ENCODE results near the gene PPP1R26.

The PPP1R26 gene

DNA sequence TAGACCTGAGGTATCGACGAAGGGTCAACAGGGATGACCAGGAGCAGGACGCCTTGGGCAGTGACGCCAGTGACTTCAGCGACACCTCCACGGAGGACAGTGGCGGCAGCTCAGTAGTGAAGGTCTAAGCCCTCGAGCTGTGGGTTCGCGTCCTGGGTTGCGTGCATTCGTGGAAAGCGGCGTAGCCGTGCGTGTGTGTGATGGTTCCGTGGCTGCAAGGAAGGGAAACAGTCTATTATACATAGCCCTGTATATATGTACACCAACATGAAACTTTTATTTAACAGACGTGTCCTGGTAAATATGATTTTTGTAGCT is 8.4 kb downstream of the PPP1R26 start:
- in situ Hi-C loops (cut with HindIII; ENCODE audit: low sequenced_read_pairs) = no loop called here

DNA sequence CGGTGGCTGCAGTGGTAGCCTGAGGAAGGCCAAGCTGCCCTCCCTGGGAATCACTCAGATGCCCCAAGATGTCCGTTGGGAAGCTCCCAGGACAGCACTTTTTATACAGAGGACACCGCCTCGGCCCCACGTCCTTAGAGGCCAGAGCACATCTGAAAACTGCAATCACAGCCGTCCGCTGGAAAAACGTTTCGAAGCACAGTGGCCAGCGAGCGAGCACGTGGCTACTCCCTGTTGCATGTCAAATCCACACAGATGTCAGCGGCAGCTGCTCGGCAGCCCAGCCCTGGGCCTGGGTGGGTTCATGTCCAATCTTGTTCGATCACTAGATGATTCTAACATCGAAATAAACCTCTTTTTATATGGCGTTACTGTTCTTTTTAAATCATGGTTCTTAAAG is 8.9 kb downstream of the PPP1R26 start:
- in situ Hi-C loops (cut with HindIII; ENCODE audit: low sequenced_read_pairs) = no loop called here

DNA sequence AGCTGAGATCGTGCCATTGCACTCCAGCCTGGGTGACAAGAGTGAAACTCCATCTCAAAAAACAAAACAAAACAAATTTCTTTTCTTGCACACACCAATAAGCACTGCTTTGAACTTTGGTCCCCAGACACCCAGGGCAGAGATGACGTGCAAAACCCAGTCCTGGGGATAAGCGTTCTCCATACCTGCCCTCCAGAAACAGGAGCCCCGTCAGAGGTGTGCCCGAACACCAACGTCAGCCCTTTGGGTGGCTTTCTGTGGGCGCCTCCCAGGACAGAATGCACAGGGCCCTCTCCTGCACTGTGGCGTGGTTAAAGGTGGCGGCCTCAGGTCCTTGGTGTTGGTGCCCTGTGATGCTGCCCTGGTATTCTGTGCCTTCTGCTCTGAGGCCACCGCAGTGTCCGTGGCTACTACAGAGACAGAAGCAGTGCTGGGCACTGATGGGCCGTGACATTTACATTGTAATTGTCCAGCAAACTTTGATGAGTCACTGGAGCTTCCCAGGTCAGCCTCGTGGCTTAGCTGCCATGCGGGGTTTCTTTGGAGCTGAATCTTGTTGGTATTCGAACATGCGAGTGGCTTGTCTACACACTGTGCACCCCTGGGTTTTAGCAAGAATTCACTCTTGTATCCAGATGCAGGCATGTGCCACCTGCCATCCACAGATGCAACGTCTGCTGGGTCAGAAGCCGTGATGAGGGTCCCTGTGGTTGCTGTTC is 9.8 kb downstream of the PPP1R26 start:
- in situ Hi-C loops (cut with HindIII; ENCODE audit: low sequenced_read_pairs) = no loop called here

DNA sequence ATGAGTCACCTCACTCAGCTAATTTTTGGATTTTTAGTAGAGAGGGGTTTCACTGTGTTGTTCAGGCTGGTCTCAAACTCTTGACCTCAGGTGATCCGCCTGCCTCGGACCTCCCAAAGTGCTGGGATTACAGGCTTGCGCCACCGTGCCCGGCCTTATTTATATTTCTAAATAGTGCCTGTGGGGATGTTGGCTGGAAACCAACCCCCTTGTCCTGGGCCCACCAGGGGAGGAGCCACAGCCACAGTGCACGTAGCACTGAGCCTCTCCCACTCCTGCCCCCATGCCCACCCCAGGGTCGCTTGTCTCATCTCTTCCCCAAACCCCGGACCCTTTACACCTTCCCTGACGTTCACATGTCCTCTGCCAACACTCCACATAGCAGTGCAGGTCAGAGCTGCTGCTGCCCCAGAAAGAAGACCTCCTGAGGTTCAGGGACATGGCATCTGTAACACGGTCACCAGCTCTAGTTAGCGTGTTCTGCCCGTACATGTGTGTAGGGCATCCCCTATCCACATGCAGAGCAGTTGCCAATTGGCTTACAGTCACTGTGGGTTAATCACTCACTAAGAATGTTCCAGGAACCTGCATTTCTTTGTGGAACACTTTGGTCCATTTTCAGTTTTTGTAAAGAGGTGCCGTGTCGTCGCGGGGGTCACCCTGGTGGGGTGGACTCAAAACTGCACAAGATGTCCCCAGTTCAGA is 10.7 kb downstream of the PPP1R26 start:
- in situ Hi-C loops (cut with HindIII; ENCODE audit: low sequenced_read_pairs) = no loop called here

DNA sequence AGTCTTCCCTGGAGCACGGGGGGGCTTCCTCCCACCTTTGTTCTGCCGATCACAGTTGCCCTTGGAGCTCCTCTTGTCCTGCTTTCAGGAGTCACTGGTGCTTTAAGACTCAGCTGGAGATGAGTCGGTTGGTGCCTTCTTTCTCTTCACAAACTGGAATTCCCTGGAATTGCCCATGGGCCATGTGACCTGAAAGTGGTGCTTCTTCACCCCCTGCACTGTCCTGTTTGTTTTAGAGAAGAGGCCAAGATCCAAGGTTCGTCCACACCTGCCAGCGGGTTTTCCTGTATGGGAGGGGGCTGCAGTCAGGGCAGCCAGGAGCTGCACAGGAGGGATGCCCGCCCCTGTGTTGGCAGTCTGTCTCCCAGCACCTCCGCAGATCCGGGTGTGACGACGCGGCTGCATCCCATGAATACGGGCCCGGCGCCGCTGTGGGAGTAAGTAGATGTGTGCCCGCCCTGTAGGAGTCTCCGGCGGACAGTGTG is 11.4 kb downstream of the PPP1R26 start:
- in situ Hi-C loops (cut with HindIII; ENCODE audit: low sequenced_read_pairs) = no loop called here

DNA sequence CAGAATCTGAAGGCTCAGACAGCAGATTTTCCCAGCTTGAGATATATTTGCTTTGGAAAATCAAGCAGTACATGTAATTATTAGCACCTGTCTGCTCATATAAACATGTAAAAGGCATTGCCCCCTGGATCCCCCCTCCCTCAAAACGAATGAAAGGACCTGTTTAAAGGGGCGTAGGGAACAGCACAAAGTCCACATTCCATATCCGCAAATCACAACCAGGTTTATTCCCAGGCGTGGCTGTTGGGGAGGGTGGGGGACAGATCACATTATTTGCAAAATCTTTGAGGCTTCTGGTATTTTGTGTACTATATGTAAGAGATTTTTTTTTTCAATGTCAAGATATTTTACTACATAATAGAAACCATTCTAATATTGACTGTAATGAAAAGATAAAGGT is 12.2 kb downstream of the PPP1R26 start:
- in situ Hi-C loops (cut with HindIII; ENCODE audit: low sequenced_read_pairs) = no loop called here

DNA sequence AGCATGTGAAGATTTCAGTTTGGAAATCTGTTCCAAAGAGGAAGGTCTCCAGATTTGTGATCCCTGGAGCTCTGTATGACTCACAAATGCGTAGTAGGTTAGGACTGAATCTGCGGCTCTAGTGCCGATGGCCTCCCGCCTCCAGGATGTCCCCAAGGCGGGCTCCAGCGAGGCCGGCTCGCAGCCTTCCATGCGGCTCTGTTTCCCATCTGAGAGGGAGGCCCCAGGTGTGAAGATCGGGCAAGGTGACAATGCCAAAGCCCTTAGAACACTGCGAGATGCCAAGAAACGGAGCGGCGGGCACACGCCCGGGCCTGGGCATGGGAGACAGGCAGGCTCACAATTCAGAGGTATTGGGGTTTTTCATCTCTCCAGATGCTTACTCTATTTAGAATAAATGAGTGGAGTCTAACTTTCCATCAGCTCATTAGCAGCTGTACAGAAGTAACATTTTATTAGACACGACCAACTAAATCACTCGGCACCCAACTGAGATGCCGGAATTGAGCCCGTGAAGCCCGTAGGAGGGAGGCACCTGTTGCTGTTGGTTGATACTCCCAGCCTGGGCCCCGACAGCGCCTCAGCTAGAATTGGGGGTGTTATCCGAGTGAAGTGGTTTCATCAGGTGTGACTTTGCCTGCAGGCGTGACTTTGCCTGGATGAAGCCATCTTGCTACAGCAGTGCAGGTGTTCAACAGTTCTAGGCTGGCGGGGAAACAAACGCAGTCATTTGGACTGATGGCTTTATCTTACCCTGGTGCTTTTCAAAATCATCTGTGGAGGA is 13.5 kb downstream of the PPP1R26 start:
- in situ Hi-C loops (cut with HindIII; ENCODE audit: low sequenced_read_pairs) = no loop called here

DNA sequence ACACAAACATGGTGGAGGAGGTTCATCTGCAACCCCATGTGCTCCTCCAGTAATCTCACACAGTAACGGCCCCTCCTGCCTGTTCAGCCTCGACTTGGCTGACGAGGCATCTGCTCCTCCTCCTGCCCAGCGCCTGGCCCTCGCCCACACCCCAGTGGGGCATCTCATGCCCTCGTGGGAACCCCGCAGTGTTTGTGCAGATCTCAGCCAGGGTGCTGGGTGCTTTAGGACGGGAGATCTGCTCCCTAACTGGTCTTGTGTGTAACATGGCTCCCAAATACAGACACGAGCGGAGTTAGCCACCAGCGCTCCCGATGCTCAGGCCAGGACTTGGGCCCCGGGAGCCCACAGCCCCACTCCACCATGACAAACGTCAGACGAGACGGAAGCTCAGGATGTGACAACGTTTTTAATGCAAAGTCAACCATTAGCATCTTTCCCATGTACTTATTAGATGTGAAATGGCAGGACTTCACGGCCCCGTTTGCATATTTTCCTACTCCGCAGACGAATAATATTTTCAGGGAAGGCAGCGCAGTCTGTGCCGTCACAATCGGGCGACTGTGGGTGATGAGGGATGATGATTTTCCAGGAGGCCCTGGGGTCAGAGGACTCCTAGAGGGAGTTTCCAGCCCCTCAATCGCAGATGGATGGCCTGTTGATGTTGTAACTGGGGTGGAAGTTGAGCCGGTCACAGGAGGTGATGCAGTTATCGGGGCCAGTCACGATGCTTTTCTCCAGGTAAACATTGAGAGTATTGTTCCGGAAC is 15.4 kb downstream of the PPP1R26 start:
- in situ Hi-C loops (cut with HindIII; ENCODE audit: low sequenced_read_pairs) = no loop called here

DNA sequence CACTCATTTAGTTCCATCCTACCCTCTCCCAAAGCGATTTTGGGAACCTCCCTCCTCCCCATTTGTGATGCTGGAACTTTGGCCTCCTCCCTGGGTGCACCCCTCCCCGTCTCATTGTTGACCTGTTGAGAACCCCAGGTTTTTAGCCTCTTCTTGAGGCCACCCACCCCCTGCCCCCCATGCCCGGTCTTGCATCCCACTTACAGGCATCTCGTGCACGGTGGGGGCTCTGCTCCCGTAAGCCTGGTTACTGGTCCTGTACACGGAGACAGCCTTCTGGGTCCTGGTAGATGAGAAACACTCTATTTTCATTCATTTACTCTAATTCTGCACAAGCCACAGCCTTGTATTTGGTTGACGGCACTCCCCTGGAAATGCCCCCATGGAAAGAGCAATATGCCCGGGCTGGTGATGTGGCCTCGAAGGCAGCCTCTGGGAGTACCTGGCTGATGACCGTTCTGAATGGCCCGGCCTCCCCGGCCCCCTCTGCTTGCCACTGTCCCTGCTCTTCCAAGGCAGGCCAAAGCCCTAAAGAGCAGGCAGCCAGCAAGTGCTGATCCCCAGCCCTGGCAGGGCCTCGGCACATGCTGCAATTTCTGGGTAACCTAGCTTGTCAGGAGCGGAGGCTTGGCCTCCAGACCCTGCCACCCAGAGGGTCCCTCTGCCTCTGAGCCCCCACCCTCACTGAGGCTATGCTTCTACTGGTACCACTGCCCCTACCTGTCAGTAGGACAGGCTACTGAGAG is 19.0 kb downstream of the PPP1R26 start:
- in situ Hi-C loops (cut with HindIII; ENCODE audit: low sequenced_read_pairs) = no loop called here

DNA sequence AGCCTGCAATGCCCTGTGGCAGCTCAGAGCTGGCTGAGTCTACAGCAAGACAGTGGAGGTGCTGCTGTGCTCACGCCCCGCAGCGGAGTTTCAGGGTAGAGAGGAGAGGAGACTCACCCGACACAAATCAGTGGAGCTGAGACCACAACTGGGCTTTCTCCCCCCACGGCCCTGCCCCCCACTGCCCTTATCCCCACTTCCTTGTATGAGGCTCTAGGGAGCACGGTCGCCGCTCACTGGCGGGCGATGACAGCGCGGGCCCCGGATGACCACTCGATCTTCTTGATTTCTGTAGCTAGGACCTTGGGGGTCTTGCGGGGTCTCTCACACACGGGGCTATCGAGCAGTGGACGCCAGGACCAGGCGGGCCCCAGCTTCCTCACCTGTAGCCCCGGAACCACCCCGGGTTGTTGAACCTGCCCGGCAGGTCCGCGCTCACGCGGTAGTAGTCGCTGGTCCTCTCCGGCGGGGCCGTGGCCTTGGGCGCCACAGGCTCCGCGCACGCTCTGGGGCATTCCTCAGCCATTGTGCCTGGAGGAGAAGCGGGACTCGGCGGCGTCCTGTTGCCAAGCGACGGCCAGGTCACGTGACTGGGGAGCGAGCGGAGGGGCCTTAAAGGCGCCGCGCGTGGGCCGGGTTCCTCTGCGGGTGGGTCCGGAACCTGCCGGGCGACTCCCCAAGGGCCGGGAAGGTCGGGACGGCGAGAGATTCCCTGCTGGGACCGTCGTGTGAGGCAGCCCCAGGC is 19.9 kb downstream of the PPP1R26 start:
- in situ Hi-C loops (cut with HindIII; ENCODE audit: low sequenced_read_pairs) = no loop called here

DNA sequence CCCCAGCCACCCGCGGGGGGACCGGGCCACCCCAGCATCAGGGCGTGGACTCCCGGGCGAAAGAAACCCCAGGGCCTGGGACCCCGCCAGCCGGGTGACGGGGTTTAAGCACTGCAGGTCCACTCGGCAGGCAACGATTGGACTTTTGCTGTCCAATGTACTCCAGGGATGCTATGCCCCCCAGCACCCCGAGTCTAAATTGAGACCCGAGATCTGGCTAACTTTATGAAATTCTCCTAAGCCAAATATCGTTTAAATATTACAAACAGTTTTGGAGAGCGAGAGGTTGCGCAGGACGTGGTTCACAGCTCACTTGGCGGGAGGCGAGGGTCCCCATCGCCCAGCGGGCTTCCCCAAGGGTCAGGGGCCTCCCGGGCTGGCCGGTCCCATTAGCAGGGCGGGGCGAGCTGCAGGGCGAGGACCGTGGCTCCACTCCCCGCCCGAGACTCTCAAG is 20.5 kb downstream of the PPP1R26 start:
- in situ Hi-C loops (cut with HindIII; ENCODE audit: low sequenced_read_pairs) = no loop called here

DNA sequence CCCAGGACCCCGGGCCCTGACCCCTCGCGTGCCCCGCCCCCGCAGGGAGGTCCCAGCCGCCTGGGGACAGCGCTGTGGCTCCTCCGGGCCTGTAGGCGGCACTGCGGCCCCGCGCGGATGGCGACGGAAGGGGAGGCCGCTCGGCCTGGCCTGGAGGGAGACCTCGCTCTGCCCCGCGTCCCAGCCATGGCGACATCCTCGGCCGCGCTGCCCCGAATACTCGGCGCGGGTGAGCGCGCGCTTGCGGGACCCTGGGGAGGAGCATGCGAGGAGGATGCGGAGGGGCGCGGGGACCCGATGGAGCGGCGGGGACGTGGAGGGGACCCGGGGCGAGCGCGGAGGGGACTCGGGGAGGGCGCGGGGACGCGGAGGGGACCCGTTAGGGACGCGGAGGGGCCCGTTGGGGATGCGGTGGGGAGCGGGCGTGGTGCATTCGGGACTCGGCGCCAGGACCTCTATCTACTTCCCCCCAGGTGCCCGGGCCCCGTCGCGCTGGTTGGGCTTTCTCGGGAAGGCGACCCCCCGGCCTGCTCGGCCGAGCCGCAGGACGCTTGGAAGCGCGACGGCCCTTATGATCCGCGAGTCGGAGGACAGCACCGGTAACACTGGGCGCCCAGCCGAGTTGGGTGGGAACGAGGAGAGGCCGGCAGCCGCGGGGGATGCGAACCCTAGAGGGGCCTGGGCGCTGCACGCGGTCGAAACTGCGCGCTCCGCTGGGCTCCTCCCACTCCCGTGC is 21.1 kb downstream of the PPP1R26 start, which contains the start of gene MRPS2:
Gene MRPS2 (plus strand): TSS at position 158 of the 736 bp plus-strand sequence. CDS start 29 bp downstream, at position 187.
- in situ Hi-C loops (cut with HindIII; ENCODE audit: low sequenced_read_pairs) = no loop called here

DNA sequence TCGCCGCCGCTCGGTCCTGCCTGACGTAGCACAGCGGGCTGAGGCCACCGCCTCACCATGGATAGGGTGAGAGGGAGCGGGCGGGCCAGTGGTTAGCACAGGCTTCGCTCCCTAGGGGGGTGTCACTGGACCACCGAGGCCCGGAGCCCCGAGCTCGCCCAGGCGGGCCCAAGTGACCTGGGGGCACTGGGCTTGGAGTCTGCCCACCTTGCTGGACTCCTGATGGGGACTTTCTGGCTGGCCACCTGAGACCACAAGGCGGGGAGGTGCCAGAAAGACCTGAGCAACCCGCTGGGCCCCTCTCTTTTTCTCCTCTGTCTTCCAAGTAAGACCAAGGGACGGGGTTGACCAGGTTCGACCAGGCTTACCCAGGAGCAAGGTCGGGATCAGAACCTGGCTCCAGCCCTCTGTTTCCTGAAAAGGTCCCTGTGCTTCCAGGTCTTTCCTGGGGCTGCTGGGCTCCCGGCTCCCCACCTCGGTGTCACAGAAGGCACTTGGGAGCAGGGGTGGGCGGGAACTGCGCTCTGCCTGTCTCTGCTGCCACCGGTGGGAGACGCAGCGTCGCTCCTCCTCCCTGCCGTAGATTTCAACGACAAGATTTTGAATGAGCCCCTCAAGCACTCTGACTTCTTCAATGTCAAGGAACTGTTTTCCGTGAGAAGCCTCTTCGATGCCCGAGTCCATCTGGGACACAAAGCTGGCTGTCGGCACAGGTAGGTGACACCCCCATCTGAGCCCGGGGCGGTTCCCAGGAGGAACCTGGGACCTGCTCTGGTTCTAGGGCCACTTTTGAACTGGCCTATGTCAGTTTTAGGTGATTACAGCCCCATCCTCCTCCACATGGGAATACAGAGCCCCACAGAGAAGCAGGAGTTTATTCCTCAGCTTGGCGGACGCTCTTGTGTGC is 21.9 kb downstream of the PPP1R26 start:
- in situ Hi-C loops (cut with HindIII; ENCODE audit: low sequenced_read_pairs) = no loop called here

DNA sequence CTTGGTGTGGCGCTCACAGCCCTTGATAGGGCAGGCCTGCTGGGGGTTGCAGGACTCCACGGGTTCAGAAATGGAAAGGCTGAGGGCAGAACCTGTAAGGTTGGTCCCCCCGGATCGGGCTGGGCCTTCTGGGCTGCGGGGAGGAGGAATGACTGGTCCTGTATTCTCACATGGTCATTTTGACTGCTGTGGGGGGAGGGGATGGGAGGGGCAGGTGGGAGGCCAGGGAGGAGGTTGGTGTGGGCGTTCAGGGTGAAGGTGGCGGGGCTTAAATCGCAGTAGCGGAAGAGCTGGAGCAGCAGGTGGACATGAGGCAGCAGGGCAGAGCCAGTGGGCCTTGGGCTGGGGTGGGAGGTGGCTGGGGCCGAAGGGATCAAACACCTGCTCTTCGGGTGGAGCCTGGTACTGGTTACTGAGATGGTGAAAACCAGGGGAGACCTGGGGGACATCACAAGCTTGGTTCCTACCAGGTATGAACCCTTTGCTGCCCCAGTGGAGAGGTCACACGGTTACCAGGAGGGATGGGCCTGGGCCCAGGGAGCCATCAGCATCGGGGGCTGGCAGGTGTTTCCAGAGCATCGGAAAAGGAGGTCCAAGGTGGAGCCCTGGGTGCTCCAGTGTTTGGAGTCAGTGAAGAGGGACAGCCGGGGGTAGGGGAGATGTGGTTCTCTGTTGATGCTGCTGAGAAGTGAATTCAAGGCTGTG is 22.7 kb downstream of the PPP1R26 start:
- in situ Hi-C loops (cut with HindIII; ENCODE audit: low sequenced_read_pairs) = no loop called here

DNA sequence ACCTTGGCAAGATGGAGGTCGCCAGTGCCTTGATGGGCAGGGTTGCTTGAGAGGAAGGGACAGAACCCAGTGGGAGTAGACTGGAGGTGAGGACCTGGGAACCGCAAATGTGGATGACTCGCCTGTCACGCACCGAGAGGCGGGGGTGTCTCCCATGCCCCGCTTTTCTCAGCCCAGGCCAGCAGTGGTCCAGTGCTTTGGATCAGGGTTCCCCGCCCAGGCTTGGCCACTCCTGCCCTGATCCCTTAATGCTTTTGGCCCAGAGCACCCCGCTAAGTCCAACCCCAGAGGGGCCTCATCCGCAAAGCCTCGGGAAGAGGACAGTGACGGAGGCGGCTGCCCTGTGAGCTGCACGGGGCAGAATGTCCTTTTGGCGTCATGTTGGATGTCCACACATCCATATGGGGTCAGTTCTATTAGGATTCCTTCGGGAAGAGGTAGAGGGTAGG is 23.3 kb downstream of the PPP1R26 start:
- in situ Hi-C loops (cut with HindIII; ENCODE audit: low sequenced_read_pairs) = no loop called here

DNA sequence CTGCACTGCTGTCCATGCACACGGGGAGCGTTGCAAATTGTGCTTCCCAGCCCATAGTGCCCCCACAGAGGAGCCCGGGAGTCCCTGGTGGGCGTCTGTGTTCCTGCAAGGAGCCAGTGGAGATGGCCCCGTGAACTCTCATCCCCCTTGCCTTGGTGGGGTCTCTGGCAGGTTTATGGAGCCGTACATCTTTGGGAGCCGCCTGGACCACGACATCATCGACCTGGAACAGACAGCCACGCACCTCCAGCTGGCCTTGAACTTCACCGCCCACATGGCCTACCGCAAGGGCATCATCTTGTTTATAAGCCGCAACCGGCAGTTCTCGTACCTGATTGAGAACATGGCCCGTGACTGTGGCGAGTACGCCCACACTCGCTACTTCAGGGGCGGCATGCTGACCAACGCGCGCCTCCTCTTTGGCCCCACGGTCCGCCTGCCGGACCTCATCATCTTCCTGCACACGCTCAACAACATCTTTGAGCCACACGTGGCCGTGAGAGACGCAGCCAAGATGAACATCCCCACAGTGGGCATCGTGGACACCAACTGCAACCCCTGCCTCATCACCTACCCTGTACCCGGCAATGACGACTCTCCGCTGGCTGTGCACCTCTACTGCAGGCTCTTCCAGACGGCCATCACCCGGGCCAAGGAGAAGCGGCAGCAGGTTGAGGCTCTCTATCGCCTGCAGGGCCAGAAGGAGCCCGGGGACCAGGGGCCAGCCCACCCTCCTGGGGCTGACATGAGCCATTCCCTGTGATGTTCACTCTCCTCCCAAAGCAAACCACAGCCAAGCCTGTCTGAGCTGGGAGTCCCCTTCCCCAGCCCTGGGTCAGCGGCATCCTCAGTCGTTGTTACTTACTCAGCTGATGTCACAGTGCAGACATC is 24.0 kb downstream of the PPP1R26 start:
- in situ Hi-C loops (cut with HindIII; ENCODE audit: low sequenced_read_pairs) = no loop called here
